ENCODE results near the gene ETFA. TPM values are rescaled to one million over a fixed set of nuclear protein-coding genes. Genes with fewer than 3 reads are reported as not detected.

The ETFA gene
- 97.5 TPM for total RNA-seq

GRCh38 chr15:76311100-76311953 lies at the start of gene ETFA:
TSS of gene ETFA (minus strand) at chr15:76311469. CDS start at chr15:76311388, 81 bp downstream.
- H3K4me3 ChIP-seq, result peak within 1 kb of the TSS; percentile 79 to 82
- H3K36me3 ChIP-seq, result no peaks in the 10 kb centered on the region
- intact Hi-C loops (cut with DNase I), result no loop called here
- no peaks in the 10 kb centered on the region for H3K9me3 ChIP-seq
- peak within 1 kb of the TSS; percentile 85 for H3K27ac ChIP-seq
- DNase-seq (ENCODE audit: extremely low spot score in 2 of 2), result peak in 1 of 2 donors; percentile 96
- peaks cover 25% of the 10 kb centered on the region for H3K4me1 ChIP-seq
- TF ChIP-seq POLR2A (IDR thresholded peaks at IDR 0.05) (peak in 1 of 2 donors; percentile 85), CTCF (IDR thresholded peaks at IDR 0.05) (no peak), POLR2AphosphoS5 (IDR thresholded peaks at IDR 0.05; ENCODE audit: insufficient read depth in 1 of 2, low read depth in 1 of 2) (peak; percentile 92 to 97)
- no peaks in the 10 kb centered on the region for H3K27me3 ChIP-seq

GRCh38 chr15:76360416-76360815 lies 49.1 kb upstream of the ETFA start:
- DNase-seq (ENCODE audit: extremely low spot score in 2 of 2), result no peak
- intact Hi-C loops (cut with DNase I), result no loop called here
- no peak for TF ChIP-seq CTCF (IDR thresholded peaks at IDR 0.05)
- no peak for TF ChIP-seq POLR2AphosphoS5 (IDR thresholded peaks at IDR 0.05; ENCODE audit: insufficient read depth in 1 of 2, low read depth in 1 of 2)
- TF ChIP-seq POLR2A (IDR thresholded peaks at IDR 0.05), result no peak
- no peaks in the 10 kb centered on the region for H3K36me3 ChIP-seq
- no peak overlapping the region for H3K27ac ChIP-seq
- H3K4me3 ChIP-seq, result no peak overlapping the region
- H3K27me3 ChIP-seq, result no peaks in the 10 kb centered on the region
- H3K9me3 ChIP-seq, result no peaks in the 10 kb centered on the region
- H3K4me1 ChIP-seq, result no peaks in the 10 kb centered on the region

- Histone ChIP-seq H3K36me3 (no peaks in the 10 kb centered on the region), H3K4me3 (no peak overlapping the region), H3K27me3 (no peaks in the 10 kb centered on the region), H3K9me3 (no peaks in the 10 kb centered on the region), H3K27ac (no peak overlapping the region), H3K4me1 (no peaks in the 10 kb centered on the region)
- no peak for DNase-seq (ENCODE audit: extremely low spot score in 2 of 2)
- intact Hi-C loops (cut with DNase I), result no loop called here
- TF ChIP-seq POLR2AphosphoS5 (IDR thresholded peaks at IDR 0.05; ENCODE audit: insufficient read depth in 1 of 2, low read depth in 1 of 2) (no peak), CTCF (IDR thresholded peaks at IDR 0.05) (no peak), POLR2A (IDR thresholded peaks at IDR 0.05) (no peak)
Measured at GRCh38 chr15:76359152-76359551, 47.9 kb upstream of the ETFA start.

GRCh38 chr15:76358453-76358852 lies 47.2 kb upstream of the ETFA start:
- DNase-seq (ENCODE audit: extremely low spot score in 2 of 2), result no peak
- H3K4me1 ChIP-seq, result no peaks in the 10 kb centered on the region
- H3K36me3 ChIP-seq, result no peaks in the 10 kb centered on the region
- H3K4me3 ChIP-seq, result no peak overlapping the region
- intact Hi-C loops (cut with DNase I), result no loop called here
- H3K27me3 ChIP-seq, result no peaks in the 10 kb centered on the region
- no peak for TF ChIP-seq POLR2A (IDR thresholded peaks at IDR 0.05)
- no peak overlapping the region for H3K27ac ChIP-seq
- no peaks in the 10 kb centered on the region for H3K9me3 ChIP-seq

- no peak for DNase-seq (ENCODE audit: extremely low spot score in 2 of 2)
- intact Hi-C loops (cut with DNase I), result no loop called here
- Histone ChIP-seq H3K9me3 (no peaks in the 10 kb centered on the region), H3K4me1 (no peaks in the 10 kb centered on the region), H3K27ac (no peak overlapping the region), H3K36me3 (no peaks in the 10 kb centered on the region), H3K27me3 (no peaks in the 10 kb centered on the region), H3K4me3 (no peak overlapping the region)
- TF ChIP-seq POLR2A (IDR thresholded peaks at IDR 0.05), result no peak
- no peak for TF ChIP-seq CTCF (IDR thresholded peaks at IDR 0.05)
- no peak for TF ChIP-seq POLR2AphosphoS5 (IDR thresholded peaks at IDR 0.05; ENCODE audit: insufficient read depth in 1 of 2, low read depth in 1 of 2)
Measured at GRCh38 chr15:76354823-76355440, 43.7 kb upstream of the ETFA start.

All from vagina (tissue), 2 donors.